GM12872 (cell line): ENCODE data around the gene RAD51B.

Experiments
- TF ChIP-seq, protein P1 (sequence below): IDR thresholded peaks from 3 replicates; pipeline ENCODE4 v1.5.1; 2011; ENCODE audit warnings: low read depth, mild to moderate bottlenecking, low read length, moderate library complexity; ENCODE audit not compliant: insufficient read depth

Gene RAD51B

DNA sequence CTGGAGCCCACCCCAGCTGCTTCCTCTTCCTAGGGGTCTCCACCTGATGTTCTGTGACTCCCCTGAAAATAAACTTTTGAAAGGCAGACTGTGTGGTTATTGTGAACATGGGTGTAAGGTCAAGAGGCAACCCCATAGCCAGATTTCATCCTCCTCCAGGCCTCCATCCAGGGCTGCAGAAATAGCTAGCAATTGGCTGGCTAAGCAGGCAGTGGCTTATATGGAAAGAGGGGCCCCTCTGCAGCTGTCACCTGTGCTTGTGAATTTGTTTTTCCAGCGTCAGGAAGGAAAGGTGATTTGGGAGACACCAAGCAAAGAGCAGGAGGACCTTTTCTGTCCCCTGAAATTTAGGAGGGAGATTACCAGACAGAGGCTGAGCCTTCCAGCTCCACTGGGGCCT lies 917.5 kb downstream of the RAD51B start:
- TF ChIP-seq, protein P1, sequence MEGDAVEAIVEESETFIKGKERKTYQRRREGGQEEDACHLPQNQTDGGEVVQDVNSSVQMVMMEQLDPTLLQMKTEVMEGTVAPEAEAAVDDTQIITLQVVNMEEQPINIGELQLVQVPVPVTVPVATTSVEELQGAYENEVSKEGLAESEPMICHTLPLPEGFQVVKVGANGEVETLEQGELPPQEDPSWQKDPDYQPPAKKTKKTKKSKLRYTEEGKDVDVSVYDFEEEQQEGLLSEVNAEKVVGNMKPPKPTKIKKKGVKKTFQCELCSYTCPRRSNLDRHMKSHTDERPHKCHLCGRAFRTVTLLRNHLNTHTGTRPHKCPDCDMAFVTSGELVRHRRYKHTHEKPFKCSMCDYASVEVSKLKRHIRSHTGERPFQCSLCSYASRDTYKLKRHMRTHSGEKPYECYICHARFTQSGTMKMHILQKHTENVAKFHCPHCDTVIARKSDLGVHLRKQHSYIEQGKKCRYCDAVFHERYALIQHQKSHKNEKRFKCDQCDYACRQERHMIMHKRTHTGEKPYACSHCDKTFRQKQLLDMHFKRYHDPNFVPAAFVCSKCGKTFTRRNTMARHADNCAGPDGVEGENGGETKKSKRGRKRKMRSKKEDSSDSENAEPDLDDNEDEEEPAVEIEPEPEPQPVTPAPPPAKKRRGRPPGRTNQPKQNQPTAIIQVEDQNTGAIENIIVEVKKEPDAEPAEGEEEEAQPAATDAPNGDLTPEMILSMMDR, result no peak

GRCh38 chr14:68738559-68738958 lies 919.0 kb downstream of the RAD51B start:
- TF ChIP-seq, protein P1, result no peak

DNA sequence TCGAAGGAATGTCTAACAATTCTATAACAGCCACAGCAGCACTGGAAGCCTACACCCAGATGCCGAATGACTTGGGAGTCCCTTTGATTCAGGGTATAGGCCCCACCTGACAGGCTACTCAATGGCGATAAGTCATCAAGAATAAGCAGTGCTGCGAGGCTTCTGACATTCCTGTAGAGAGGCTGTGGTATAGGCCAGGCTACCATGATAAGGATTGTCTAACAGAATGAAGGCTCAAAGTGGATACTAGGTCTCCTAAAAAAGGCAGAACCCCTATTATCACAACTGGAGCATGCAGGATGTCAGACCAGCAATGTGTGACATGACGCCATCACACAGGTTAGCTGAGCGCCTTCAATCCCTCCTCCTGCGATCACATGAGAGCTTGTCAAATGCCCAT lies 920.1 kb downstream of the RAD51B start:
- TF ChIP-seq, protein P1, result no peak

- TF ChIP-seq, protein P1, result no peak
These were observed 921.4 kb downstream of the RAD51B start for GRCh38 chr14:68740788-68741476.

DNA sequence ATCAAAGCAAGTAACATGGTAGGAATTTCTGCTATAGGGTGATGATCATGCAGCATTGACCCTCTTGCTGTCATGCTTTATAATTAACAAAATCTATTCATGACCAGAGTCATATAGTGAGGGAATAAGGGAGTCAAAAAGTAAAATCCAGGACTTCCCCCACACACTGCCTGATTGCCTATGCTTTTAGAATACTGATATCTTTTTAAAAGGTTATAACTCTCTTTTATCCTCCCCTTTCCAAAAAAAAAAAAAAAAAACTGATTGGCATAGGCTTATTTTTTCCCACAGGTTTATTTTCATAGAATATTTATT lies 921.9 kb downstream of the RAD51B start:
- TF ChIP-seq, protein P1, result no peak

- TF ChIP-seq, protein P1, result no peak
These were observed 922.4 kb downstream of the RAD51B start for GRCh38 chr14:68741839-68742470.

GRCh38 chr14:68744613-68745012 lies 925.0 kb downstream of the RAD51B start:
- TF ChIP-seq, protein P1, result no peak
